H1 (cell line): ENCODE measurements around the gene MDFIC.

ENCODE experiments used
- EZH2 ChIP-seq: fragments of 200-600 bp; sonication (generic); IDR thresholded peaks from 2 replicates; pipeline ENCODE4 v1.7.1; 2012; ENCODE audit warnings: low read depth, mild to moderate bottlenecking, moderate library complexity, low read length, inconsistent platforms; ENCODE audit not compliant: severe bottlenecking
- JUN ChIP-seq: IDR thresholded peaks from 2 replicates; pipeline ENCODE4 v1.6.1; 2011; ENCODE audit warnings: low read depth, mild to moderate bottlenecking, improper control_type of control experiment, low read length
- RFX5 ChIP-seq: IDR thresholded peaks from 2 replicates; pipeline ENCODE4 v1.6.1; 2011; ENCODE audit warnings: low read depth, low read length, improper control_type of control experiment, borderline replicate concordance
- RNF2 ChIP-seq: fragments of 200-900, 300-1000 bp; sonication (generic); IDR thresholded peaks from 2 replicates; pipeline ENCODE4 v1.7.1; 2016; ENCODE audit warnings: borderline replicate concordance, low read depth, mild to moderate bottlenecking, antibody characterized with exemption, low read length; ENCODE audit not compliant: poor library complexity, severe bottlenecking; ENCODE audit errors: missing control alignments
- TCF12 ChIP-seq: IDR thresholded peaks from 2 replicates; pipeline ENCODE4 v1.6.1; 2011; ENCODE audit warnings: low read depth, mild to moderate bottlenecking, low read length
- ZNF274 ChIP-seq: IDR thresholded peaks from 2 replicates; pipeline ENCODE4 v1.7.0; 2012; ENCODE audit warnings: low read length, borderline replicate concordance; ENCODE audit errors: extremely low read depth
- TF ChIP-seq, protein P1 (sequence below), 3 experiments: IDR thresholded peaks; 1 replicate in 2 of 3; 2 replicates in 1 of 3; pipeline versions ENCODE4 v1.5.1 to v1.6.1; 2011; ENCODE audit warnings: low read length in 3 of 3, mild to moderate bottlenecking in 3 of 3, inconsistent platforms in 2 of 3, low read depth in 1 of 3, moderate library complexity in 1 of 3; ENCODE audit not compliant: insufficient read depth in 1 of 3; ENCODE audit errors: control extremely low read depth in 1 of 3

DNA sequence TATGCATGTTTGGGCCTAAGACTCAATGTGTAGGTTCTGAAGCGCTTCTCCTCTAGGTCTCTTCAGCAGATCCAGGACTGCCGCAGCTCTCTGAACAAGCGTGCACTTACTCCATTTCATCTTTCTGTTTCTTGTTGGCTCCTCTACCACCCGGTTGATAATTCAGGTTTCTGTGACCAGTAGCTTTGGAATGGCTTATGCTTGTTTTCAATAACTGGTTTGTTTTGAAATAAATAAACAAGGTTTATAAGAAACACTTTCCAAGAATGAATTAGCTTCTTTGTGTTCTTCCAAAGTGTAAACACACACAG is 1.5 kb downstream of the MDFIC start:
- no peak for TF ChIP-seq RFX5
- no peak for TF ChIP-seq TCF12
- no peak for TF ChIP-seq JUN
- TF ChIP-seq EZH2 = no peak
- no peak for TF ChIP-seq ZNF274
- TF ChIP-seq RNF2 = no peak
- TF ChIP-seq, protein P1, sequence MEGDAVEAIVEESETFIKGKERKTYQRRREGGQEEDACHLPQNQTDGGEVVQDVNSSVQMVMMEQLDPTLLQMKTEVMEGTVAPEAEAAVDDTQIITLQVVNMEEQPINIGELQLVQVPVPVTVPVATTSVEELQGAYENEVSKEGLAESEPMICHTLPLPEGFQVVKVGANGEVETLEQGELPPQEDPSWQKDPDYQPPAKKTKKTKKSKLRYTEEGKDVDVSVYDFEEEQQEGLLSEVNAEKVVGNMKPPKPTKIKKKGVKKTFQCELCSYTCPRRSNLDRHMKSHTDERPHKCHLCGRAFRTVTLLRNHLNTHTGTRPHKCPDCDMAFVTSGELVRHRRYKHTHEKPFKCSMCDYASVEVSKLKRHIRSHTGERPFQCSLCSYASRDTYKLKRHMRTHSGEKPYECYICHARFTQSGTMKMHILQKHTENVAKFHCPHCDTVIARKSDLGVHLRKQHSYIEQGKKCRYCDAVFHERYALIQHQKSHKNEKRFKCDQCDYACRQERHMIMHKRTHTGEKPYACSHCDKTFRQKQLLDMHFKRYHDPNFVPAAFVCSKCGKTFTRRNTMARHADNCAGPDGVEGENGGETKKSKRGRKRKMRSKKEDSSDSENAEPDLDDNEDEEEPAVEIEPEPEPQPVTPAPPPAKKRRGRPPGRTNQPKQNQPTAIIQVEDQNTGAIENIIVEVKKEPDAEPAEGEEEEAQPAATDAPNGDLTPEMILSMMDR (IDR thresholded peaks at IDR 0.05; ENCODE audit: control extremely low read depth in 1 of 3, insufficient read depth in 1 of 3, low read depth in 1 of 3, low read length in 3 of 3) = no peak
